ENCODE data around the gene GRK1.
"Not testable (repeated sequence)": the region's sequence is repeated elsewhere in the genome, so short reads cannot be mapped to it uniquely, and the experiment has no call there.

GRK1 gene

GRCh38 chr13:113666951-113667701 is at the start of gene GRK1:
GRK1 (plus strand) TSS chr13:113667219; CDS start chr13:113667387, 168 bp downstream.
- DNase-seq: no peak

- DNase-seq: no peak
These were observed 49.1 kb upstream of the GRK1 start for GRCh38 chr13:113617961-113618360.

- no peak for DNase-seq
These were observed 48.6 kb upstream of the GRK1 start for GRCh38 chr13:113618455-113618854.

- DNase-seq: no peak
These were observed 46.8 kb upstream of the GRK1 start for GRCh38 chr13:113620036-113620796.

- DNase-seq: no peak
These were observed 46.0 kb upstream of the GRK1 start for GRCh38 chr13:113621046-113621445.

GRCh38 chr13:113621498-113621897 is 45.5 kb upstream of the GRK1 start:
- not testable (repeated sequence) for DNase-seq

- DNase-seq: not testable (repeated sequence)
These were observed 45.0 kb upstream of the GRK1 start for GRCh38 chr13:113621986-113622550.

- DNase-seq: no peak
These were observed 44.1 kb upstream of the GRK1 start for GRCh38 chr13:113622791-113623490.

GRCh38 chr13:113623491-113624234 is 43.4 kb upstream of the GRK1 start:
- DNase-seq: no peak

- no peak for DNase-seq
These were observed 42.8 kb upstream of the GRK1 start for GRCh38 chr13:113624235-113624587.

- DNase-seq: not testable (repeated sequence)
These were observed 42.2 kb upstream of the GRK1 start for GRCh38 chr13:113624640-113625304.

GRCh38 chr13:113625965-113626721 is 40.9 kb upstream of the GRK1 start:
- DNase-seq: no peak

GRCh38 chr13:113627136-113627535 is 39.9 kb upstream of the GRK1 start:
- DNase-seq: no peak

GRCh38 chr13:113628291-113629270 is 38.4 kb upstream of the GRK1 start:
- DNase-seq: no peak

GRCh38 chr13:113629866-113630265 is 37.2 kb upstream of the GRK1 start:
- DNase-seq: no peak

GRCh38 chr13:113630296-113630695 is 36.7 kb upstream of the GRK1 start:
- no peak for DNase-seq

- DNase-seq: no peak
These were observed 36.2 kb upstream of the GRK1 start for GRCh38 chr13:113630804-113631203.

- no peak for DNase-seq
These were observed 35.5 kb upstream of the GRK1 start for GRCh38 chr13:113631341-113632095.
